GM12864 (cell line): ENCODE measurements around the gene CFAP251.

Experiments used
- DNase-seq: peaks from one replicate; pipeline ENCODE4 v3.0.0-alpha.2; 2011; ENCODE audit warnings: low read depth
- H3K4me3 ChIP-seq: 2 replicates; pipeline ENCODE4 v1.5.1; 2011; ENCODE audit warnings: mild to moderate bottlenecking, low read depth, low read length, control low read depth
- CTCF ChIP-seq: IDR thresholded peaks from 2 replicates; pipeline ENCODE4 v1.5.1; 2011; ENCODE audit warnings: low read depth, mild to moderate bottlenecking, moderate library complexity, low read length, control low read depth, inconsistent platforms; ENCODE audit errors: missing control alignments

CFAP251 gene

GRCh38 chr12:122023339-122024131 is 105.1 kb downstream of the CFAP251 start:
- TF ChIP-seq CTCF = no peak
- H3K4me3 ChIP-seq = peak overlapping the region; percentile 72
- no peak for DNase-seq

GRCh38 chr12:122024132-122024785 is 105.9 kb downstream of the CFAP251 start:
- TF ChIP-seq CTCF = no peak
- H3K4me3 ChIP-seq = peak overlapping the region; percentile 72
- DNase-seq = no peak

- DNase-seq = no peak
- H3K4me3 ChIP-seq = no peak overlapping the region
- TF ChIP-seq CTCF = peak; percentile 21
Observed at GRCh38 chr12:122026706-122027333, 108.4 kb downstream of the CFAP251 start.

GRCh38 chr12:122028165-122028904 is 109.9 kb downstream of the CFAP251 start:
- no peak for DNase-seq
- H3K4me3 ChIP-seq = no peak overlapping the region
- TF ChIP-seq CTCF = no peak

GRCh38 chr12:122028905-122029560 is 110.6 kb downstream of the CFAP251 start:
- DNase-seq = no peak
- H3K4me3 ChIP-seq = no peak overlapping the region
- TF ChIP-seq CTCF = peak; percentile 32
